ENCODE measurements around the gene RXFP2.

GRCh38 chr13:31818236-31818635 lies 78.9 kb downstream of the RXFP2 start:
- TF ChIP-seq POLR2AphosphoS5 (IDR thresholded peaks at IDR 0.05) (no peak), CTCF (IDR thresholded peaks at IDR 0.05) (no peak)

Data from prostate gland (tissue), 2 donors.